NCI-H69 (cell line): ENCODE results near the gene GPR142.

Experiments
- DNase-seq: peaks from one replicate; lab custom pipeline; 2025; lab: John Stamatoyannopoulos, UW

GPR142 gene

DNA sequence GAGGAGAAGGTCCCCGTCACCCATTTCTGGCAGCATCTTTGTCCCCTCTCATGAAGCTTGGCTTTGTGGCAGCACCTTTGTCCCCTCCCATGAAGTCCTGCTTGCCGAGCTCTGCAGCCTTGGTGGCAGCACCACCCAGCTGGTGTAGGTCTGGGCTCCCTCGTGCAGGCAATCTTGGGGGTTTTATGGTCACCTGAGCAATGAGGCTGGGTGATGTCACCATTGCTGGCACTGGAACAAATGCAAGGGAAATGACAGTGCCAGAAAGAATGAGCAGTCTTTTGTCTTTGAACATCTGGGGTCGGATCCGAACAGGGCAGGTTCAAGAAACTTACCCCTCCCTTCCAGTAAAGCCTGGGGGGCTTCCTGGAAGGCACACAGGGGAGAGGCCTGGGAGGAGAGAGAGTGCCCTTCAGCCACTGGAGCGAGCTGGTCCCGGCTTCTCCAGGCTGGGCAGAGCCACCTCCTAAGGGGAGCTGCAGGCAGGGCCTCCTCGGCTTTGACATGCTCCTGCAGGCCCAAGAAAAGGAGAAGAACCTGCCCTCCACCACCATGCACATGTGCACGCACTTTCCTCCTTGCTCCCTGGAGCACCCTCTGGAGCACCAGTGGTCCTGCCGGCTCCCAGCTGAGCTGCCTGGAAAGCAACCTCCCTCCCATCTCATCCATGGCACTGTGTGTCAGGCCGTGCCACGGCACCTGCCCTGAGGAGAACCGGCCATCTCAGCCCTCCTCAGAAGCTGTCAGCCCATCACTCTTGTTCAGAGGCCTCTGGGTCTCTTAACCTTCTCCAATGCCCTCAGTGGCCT, 21.7 kb upstream of the GPR142 start:
- peak; percentile 70 for DNase-seq

DNA sequence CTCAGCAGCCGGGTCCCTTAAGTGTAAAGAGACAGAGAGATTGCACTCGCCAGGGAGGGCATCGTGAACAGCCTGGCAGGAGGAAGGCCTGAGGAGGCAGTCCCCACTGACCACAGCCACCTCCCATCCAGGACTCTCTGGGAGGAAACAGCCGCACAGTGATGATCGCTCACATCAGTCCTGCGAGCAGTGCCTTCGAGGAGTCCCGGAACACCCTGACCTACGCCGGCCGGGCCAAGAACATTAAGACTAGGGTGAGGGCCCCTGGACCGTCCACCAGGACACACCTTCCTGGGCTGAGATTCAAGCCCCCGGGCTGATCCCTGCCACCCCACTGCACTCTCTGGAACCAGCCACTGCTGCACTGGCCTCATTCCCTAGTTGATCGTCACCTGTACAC, 19.7 kb upstream of the GPR142 start:
- DNase-seq: no peak

- no peak for DNase-seq
Observed at GRCh38 chr17:74349120-74349519, 18.2 kb upstream of the GPR142 start.

DNA sequence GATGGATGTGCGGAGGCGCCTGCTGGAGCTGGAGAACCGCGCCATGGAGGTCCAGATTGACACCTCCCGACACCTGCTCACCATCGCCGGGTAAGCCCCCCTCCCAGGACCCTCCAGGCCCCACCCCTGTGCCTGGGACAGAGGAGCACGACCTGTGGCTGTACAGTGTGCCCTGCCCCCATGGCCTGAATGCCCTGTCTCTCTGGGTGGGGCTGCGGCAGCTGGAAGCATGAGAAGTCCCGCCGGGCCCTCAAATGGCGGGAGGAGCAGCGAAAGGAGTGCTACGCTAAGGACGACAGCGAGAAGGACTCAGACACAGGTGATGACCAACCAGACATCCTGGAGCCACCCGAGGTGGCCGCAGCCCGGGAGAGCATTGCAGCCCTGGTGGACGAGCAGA, 16.8 kb upstream of the GPR142 start:
- no peak for DNase-seq

GRCh38 chr17:74351552-74352210, 15.6 kb upstream of the GPR142 start:
- no peak for DNase-seq

GRCh38 chr17:74353446-74354060, 13.8 kb upstream of the GPR142 start:
- no peak for DNase-seq

- no peak for DNase-seq
Observed at GRCh38 chr17:74354123-74354522, 13.2 kb upstream of the GPR142 start.

DNA sequence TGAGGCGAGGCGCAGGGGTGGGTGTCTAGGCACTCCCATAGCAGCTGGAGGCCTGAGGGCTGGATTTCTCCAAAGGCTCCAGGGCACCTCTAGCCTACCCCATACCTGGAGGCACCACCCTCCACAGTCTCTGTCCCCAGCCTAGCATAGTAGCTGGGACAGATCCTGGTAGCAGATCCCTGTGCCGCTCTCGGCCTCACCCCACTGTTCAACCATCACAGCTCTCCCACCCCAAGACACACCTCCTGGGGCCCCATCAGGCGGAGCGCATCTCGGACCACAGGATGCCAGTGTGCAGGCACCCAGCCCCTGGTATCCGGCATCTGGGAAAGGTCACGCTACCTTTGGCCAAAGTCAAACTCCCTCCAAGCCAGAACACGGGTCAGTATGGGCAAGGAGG, 12.7 kb upstream of the GPR142 start:
- no peak for DNase-seq

DNA sequence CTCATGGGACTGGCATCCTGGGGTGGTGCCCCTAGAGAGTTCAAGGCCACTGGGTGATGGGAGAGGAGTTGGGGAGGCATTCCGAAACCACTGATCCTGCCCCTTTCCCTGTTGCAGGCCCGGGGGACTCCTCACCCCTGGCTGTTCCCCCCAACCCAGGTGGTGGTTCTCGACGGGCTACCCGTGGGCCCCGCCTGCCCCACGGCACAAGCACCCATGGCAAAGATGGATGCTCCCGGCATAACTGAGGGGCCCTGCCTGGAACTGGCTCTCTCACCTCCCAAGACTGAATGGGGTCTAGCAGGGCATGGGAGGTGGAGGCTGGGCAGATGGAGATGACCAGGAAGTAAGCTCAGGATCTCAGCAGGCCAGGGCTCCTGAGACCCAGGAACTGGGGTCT, 12.2 kb upstream of the GPR142 start:
- no peak for DNase-seq

- DNase-seq: peak; percentile 26
Observed at GRCh38 chr17:74356646-74357465, 10.4 kb upstream of the GPR142 start.

GRCh38 chr17:74357466-74357809, 9.9 kb upstream of the GPR142 start:
- DNase-seq: no peak

GRCh38 chr17:74358697-74359096, 8.6 kb upstream of the GPR142 start:
- DNase-seq: no peak

DNA sequence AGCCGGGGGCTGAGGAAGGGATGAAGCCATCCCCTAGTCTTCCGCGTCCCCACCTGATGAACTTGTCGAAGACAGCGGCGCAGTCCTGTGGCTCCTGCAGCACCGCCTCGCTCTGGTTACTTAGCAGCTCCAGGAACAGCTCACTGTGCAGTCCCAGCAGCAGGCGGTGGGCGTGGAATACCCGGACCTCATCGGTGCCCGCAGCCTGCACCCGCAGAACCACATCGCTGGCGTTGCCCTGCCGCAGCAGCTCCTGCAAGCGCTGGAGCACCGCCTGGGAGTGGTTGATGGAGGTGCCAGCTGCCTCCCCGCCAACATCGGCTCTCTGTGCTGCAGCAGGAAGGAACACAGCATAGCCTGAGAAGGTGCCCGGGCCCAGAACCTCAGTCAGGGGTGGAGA, 7.4 kb upstream of the GPR142 start:
- DNase-seq: no peak

- DNase-seq: no peak
Observed at GRCh38 chr17:74360899-74361229, 6.4 kb upstream of the GPR142 start.

DNA sequence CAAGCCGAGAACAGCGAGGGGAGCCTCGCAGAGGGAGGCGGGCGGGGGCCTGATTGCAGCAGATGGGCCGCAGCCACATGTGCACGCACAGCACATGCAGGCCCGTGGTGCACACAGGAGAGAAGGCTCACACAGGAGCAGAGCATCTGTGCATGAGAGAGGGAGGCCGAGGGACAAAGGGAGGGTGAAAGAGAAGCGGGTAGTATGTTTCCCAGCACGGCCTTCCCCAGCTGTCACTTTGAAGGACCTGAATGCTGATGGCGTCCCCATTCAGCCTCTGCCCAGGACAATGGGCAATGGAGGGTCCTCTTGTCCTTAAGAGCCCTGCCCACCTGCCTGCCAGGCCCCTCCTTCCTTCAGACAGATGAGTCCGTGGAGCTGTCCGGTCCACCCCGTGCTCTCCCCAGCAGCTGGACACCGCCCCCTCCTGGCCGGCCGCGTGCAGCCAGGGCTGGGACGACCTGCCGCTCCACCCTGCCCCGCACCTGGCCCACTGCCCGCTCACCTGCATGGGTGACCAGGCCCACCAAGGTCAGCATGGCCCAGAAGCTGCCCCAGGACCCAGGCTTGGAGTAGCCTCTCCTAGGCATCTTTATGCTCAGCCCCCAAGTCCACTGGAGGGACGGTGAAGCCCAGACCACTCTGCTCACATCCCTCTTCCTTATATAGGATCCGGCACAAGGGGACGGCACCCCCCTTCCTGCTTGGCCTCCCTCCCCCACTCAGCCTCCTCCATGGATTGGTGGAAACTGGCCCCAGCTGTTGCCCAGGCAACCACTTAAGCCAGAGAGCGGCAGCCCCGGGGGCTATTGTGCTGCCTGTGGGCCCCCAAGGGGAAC, 5.9 kb upstream of the GPR142 start, which contains the start of gene BTBD17:
Gene BTBD17, minus strand, starts transcription at position 639 of the 839 bp plus-strand sequence. Its CDS starts 49 bp downstream, at position 590.
- peak; percentile 98 for DNase-seq

GRCh38 chr17:74362069-74362405, 5.3 kb upstream of the GPR142 start:
- DNase-seq: peak; percentile 93

DNA sequence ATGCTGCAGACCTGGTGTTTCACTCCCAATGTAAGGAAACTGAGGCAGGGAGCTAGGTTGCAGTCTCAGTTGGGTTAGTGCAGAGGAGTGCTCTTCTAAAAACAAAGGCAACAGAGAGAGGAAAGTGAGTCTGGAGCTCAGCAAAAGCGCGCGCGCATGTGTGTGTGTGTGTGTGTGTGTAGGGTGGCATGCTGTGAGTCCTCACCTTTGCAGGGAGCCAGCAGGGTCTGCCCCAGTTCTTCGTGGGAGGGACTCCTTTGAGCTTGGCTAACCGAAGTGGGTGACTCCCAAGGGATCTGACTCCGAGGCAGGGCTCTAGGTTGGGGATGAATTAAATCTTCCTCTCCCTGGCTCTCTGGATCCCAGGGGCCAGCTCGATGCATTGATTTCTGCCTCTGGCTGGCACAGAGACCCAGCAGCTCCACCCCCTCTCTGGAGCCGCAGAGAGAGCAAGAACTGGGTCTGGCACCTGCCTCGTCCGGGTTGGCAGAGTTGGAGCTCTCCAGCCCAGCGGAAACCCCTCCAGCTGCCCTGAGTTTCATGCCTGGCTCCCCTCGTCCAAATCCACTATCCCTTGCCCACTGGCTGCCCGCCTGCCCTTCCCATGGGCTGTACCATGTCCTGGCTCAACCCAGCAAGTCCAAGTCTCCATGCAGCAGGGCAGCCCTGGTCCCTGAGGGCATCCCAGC, 4.4 kb upstream of the GPR142 start:
- DNase-seq: peak; percentile 71

DNA sequence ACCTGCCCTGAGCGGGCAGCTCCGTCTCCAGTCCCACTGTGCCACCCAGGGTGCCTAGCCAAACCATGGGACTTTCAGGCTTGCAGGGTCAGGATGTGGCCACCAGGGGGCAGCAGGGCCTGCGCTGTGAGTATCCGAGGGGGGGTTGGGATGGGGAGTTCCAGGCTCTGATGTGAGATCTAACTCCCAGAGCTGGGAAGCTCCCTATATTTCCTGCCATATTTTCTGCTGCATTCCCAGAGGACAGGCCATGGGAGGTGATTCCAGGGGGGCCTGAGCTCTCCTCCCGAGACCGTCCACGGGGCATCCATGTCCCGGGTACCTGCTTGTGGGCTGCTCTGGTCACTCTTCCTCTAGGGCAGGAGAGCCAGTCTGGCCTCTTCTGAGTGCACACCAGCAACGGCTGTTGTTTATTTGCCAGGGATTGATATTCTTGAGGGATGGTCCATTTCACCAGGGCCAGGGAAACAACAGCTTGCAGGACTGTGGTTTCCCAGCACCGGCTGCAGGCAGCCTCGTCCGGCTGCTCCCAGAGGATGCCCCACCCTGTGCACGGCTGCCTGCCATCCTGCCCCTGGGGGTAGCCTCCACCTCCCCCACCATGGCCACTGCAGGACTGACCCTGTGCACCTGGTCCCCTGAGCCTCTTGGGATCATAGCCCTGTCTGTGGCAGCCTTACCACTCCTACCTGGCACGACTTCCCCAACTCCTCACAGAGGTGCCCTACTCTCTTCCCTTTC, 1.2 kb downstream of the GPR142 start:
- DNase-seq: peak; percentile 86

DNA sequence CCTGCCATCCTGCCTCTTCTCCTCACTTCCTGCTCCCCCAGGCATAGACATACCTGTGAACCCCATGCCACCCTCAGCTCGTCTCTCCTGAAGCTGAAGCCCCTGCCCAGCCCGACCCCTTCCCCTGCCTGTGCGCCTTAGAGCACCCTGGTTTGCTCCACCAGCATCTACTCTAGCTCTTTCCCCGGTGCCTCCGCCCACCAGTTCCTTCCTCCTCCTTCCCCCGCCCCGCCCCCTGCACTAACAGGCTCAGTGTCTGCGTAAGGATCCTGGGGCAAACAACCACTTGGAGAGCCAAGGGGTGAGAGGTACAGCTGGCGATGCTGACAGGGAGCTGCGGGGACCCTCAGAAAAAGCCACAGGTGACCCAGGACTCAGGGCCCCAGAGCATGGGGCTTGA, 1.9 kb downstream of the GPR142 start:
- DNase-seq: peak; percentile 32
